Mucosa of gallbladder (tissue), 1 donor: ENCODE measurements around the gene IDUA. TPM values are rescaled to one million over a fixed set of nuclear protein-coding genes. Genes with fewer than 3 reads are reported as not detected.

Experiments
- DNase-seq: peaks from one replicate; pipeline ENCODE4 v3.0.0-alpha.2; 2020; ENCODE audit warnings: low spot score
- total RNA-seq: library from RNA; stranded (reverse); gene quantifications from one replicate; pipeline ENCODE4 v1.2.1, GENCODE V29; 2021
- donor health status: DM: no; HTN: no; CAD: no.

The IDUA gene
- total RNA-seq, 1 donor from 2014 or later = 93.0 TPM

- no peak for DNase-seq
Measured at GRCh38 chr4:1000686-1001260, 13.9 kb downstream of the IDUA start.

- DNase-seq = no peak
Measured at GRCh38 chr4:1001561-1002130, 14.8 kb downstream of the IDUA start.

GRCh38 chr4:1002131-1002630 is 15.3 kb downstream of the IDUA start:
- no peak for DNase-seq

- no peak for DNase-seq
Measured at GRCh38 chr4:1002631-1003251, 15.9 kb downstream of the IDUA start.

GRCh38 chr4:1003271-1004070 is 16.6 kb downstream of the IDUA start:
- DNase-seq = no peak

GRCh38 chr4:1004071-1004418 is 17.2 kb downstream of the IDUA start:
- no peak for DNase-seq

- DNase-seq = no peak
Measured at GRCh38 chr4:1004557-1005485, 18.0 kb downstream of the IDUA start.

GRCh38 chr4:1006856-1007255 is 20.0 kb downstream of the IDUA start:
- no peak for DNase-seq

GRCh38 chr4:1008840-1009541 is 22.1 kb downstream of the IDUA start:
- peak; percentile 36 for DNase-seq

- peak; percentile 65 for DNase-seq
Measured at GRCh38 chr4:1009542-1010394, 22.9 kb downstream of the IDUA start.

GRCh38 chr4:1010395-1011021 is 23.7 kb downstream of the IDUA start:
- DNase-seq = peak; percentile 59

GRCh38 chr4:1011022-1011665 is 24.3 kb downstream of the IDUA start, which contains the start of gene FGFRL1:
TSS of gene FGFRL1 (plus strand) at chr4:1011626. CDS start at chr4:1012486, 860 bp downstream.
- peak; percentile 93 for DNase-seq

- no peak for DNase-seq
Measured at GRCh38 chr4:1011666-1012033, 24.8 kb downstream of the IDUA start.

GRCh38 chr4:1012034-1012739 is 25.3 kb downstream of the IDUA start:
- DNase-seq = no peak

- DNase-seq = no peak
Measured at GRCh38 chr4:1013225-1014073, 26.6 kb downstream of the IDUA start.

- no peak for DNase-seq
Measured at GRCh38 chr4:1014291-1015167, 27.7 kb downstream of the IDUA start.
